MM.1S (cell line): ENCODE measurements around the gene CERKL.

Experiments
- EZH2 ChIP-seq: fragments of 300-600 bp; sonication (generic); optimal IDR thresholded peaks from 2 replicates; pipeline ENCODE3; 2017; ENCODE audit warnings: low read depth, mild to moderate bottlenecking, antibody characterized with exemption, low read length, mixed read lengths
- EZH2phosphoT487 ChIP-seq: fragments of 300-600 bp; sonication (generic); IDR thresholded peaks from 2 replicates; pipeline ENCODE4 v1.6.1; 2018; ENCODE audit warnings: antibody characterized with exemption, low read length
- TF ChIP-seq, protein P1 (sequence below): fragments of 300-600 bp; sonication (generic); IDR thresholded peaks from 2 replicates; pipeline ENCODE4 v1.5.1; 2016; ENCODE audit warnings: antibody characterized with exemption, low read length, mixed read lengths

DNA sequence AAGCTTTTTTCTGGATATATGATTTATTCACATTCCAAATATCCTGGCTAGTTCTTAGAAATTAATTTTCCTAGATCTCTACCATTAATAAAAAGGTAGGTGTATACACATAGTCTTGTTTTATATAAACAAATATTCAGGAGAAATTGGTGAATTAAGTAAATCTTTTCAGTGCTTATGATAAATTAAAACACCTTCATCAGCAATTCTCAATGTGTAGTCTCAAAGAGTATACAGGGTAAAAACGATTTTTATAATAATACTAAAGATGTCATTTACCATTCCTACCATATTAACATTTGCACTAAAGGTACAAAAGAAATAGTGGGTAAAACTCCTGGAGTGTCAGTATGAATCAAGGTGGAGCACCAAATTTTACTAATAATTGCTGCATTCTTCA, 40.2 kb downstream of the CERKL start:
- TF ChIP-seq EZH2phosphoT487 (no peak), EZH2 (no peak)
- TF ChIP-seq, protein P1, sequence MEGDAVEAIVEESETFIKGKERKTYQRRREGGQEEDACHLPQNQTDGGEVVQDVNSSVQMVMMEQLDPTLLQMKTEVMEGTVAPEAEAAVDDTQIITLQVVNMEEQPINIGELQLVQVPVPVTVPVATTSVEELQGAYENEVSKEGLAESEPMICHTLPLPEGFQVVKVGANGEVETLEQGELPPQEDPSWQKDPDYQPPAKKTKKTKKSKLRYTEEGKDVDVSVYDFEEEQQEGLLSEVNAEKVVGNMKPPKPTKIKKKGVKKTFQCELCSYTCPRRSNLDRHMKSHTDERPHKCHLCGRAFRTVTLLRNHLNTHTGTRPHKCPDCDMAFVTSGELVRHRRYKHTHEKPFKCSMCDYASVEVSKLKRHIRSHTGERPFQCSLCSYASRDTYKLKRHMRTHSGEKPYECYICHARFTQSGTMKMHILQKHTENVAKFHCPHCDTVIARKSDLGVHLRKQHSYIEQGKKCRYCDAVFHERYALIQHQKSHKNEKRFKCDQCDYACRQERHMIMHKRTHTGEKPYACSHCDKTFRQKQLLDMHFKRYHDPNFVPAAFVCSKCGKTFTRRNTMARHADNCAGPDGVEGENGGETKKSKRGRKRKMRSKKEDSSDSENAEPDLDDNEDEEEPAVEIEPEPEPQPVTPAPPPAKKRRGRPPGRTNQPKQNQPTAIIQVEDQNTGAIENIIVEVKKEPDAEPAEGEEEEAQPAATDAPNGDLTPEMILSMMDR: no peak
